Colonic mucosa (tissue), 4 donors: Measurements from ENCODE around the gene MAGEF1. TPM values are rescaled to one million over a fixed set of nuclear protein-coding genes. Genes with fewer than 3 reads are reported as not detected.
A peak's percentile ranks its signal among the peaks of the same experiment; 100 is the strongest.

Experiments used
- DNase-seq: peaks from one replicate; pipeline ENCODE4 v3.0.0-alpha.2; 2020
- H3K27ac ChIP-seq: fragments of 200-600 bp; one replicate; pipeline ENCODE4 v1.8.0; 2021
- H3K27me3 ChIP-seq: fragments of 200-600 bp; one replicate; pipeline ENCODE4 v1.8.0; 2021
- H3K36me3 ChIP-seq: fragments of 200-600 bp; one replicate; pipeline ENCODE4 v1.8.0; 2021
- H3K4me1 ChIP-seq: fragments of 200-600 bp; one replicate; pipeline ENCODE4 v1.8.0; 2021; ENCODE audit warnings: mild to moderate bottlenecking
- H3K4me3 ChIP-seq: fragments of 200-600 bp; one replicate; pipeline ENCODE4 v1.8.0; 2021
- H3K9ac ChIP-seq, 2 donors: one replicate each; pipeline ENCODE4 v1.7.0; 2013; ENCODE audit warnings: control low read depth in 2 of 2, low read depth in 2 of 2, low read length in 2 of 2
- H3K9me3 ChIP-seq: fragments of 200-600 bp; one replicate; pipeline ENCODE4 v1.8.0; 2021
- intact Hi-C: fragments of 100-400 bp; cut with DNase I; formaldehyde crosslinking; loops from one replicate; pipeline ENCODE4 v1.14.1; 2022
- total RNA-seq, 2 donors: library from RNA; stranded (reverse); fragmentation: NEBNext Ultra II Directional in 1 of 2; extraction: Animal tissue kit (Norgen Biotek cat#: 25700) in 1 of 2; gene quantifications; one replicate each; pipeline ENCODE4 v1.2.1, GENCODE V29; 2021
- TF ChIP-seq, protein P1 (sequence below): fragments of 200-600 bp; IDR thresholded peaks from one replicate; pipeline ENCODE4 v1.8.0; 2022; ENCODE audit warnings: antibody characterized with exemption, mild to moderate bottlenecking
- donor health status: healthy.
- donor health status: DM: no; HTN: no; CAD: no.
- donor health status: DM: no; HTN: no; CAD: no.

The MAGEF1 gene
- total RNA-seq, 2 donors from 2014 or later: 28.3 to 42.6 TPM

DNA sequence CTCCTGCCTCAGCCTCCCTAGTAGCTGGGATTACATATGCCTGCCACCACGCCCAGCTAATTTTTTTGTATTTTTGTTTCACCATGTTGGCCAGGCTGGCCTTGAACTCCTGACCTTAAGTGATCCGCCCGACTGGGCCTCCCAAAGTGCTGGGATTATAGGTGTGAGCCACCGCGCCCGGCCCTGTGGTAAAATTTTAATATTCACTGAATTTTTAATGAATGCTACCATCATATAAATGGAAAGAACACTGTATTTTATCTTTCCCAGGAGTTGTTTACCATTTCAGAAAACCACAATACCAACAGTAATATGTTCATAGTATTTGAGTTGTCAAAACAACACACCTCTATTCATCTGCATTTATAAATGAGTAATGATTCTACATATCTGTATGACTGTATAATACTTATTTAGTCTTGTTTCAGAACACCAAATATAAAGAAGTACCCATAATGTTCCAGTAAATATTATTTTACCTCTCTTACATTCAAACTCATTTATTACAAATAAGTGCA lies 16.2 kb upstream of the MAGEF1 start:
- no peak overlapping the region for H3K9ac ChIP-seq
- no peak overlapping the region for H3K27ac ChIP-seq
- no peaks in the 10 kb centered on the region for H3K36me3 ChIP-seq
- no peaks in the 10 kb centered on the region for H3K27me3 ChIP-seq
- no peaks in the 10 kb centered on the region for H3K9me3 ChIP-seq
- TF ChIP-seq, protein P1, sequence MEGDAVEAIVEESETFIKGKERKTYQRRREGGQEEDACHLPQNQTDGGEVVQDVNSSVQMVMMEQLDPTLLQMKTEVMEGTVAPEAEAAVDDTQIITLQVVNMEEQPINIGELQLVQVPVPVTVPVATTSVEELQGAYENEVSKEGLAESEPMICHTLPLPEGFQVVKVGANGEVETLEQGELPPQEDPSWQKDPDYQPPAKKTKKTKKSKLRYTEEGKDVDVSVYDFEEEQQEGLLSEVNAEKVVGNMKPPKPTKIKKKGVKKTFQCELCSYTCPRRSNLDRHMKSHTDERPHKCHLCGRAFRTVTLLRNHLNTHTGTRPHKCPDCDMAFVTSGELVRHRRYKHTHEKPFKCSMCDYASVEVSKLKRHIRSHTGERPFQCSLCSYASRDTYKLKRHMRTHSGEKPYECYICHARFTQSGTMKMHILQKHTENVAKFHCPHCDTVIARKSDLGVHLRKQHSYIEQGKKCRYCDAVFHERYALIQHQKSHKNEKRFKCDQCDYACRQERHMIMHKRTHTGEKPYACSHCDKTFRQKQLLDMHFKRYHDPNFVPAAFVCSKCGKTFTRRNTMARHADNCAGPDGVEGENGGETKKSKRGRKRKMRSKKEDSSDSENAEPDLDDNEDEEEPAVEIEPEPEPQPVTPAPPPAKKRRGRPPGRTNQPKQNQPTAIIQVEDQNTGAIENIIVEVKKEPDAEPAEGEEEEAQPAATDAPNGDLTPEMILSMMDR: no peak
- intact Hi-C loops: no loop called here
- H3K4me3 ChIP-seq: no peak overlapping the region
- no peaks in the 10 kb centered on the region for H3K4me1 ChIP-seq
- DNase-seq: no peak

DNA sequence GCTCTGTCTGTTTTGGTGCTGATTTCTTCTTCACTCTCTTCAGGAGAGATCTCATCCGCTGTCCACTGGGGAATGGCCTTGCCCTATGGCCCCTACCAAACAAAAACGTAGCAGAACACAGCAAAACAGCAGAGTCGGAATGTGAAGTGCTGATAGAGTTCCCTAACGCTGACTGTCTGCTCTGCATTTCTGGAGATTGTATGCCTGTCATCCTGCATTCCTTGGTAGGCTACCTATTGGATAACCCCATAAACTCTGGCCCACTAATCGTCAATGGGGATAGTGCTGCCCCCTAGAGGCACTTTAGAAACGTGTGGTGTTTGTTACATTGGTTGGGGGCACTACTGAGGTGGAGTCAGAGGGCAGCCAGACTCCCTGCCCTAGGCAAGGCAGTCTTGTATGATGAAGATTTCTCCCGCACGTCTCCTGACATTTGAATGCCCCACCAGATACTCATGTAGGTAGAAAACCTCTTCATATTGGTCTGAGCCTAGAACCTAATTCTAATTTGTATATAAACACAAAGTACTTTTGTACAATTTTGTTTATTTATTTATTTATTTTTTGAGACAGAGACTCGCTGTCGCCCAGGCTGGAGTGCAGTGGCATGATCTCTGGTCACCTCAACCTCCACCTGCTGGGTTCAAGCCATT lies 15.6 kb upstream of the MAGEF1 start:
- DNase-seq: peak; percentile 74
- TF ChIP-seq, protein P1: peak; percentile 78
- H3K27me3 ChIP-seq: no peaks in the 10 kb centered on the region
- H3K9ac ChIP-seq: no peak overlapping the region
- no peak overlapping the region for H3K4me3 ChIP-seq
- intact Hi-C loops: no loop called here
- no peaks in the 10 kb centered on the region for H3K4me1 ChIP-seq
- H3K27ac ChIP-seq: no peak overlapping the region
- no peaks in the 10 kb centered on the region for H3K36me3 ChIP-seq
- H3K9me3 ChIP-seq: no peaks in the 10 kb centered on the region

DNA sequence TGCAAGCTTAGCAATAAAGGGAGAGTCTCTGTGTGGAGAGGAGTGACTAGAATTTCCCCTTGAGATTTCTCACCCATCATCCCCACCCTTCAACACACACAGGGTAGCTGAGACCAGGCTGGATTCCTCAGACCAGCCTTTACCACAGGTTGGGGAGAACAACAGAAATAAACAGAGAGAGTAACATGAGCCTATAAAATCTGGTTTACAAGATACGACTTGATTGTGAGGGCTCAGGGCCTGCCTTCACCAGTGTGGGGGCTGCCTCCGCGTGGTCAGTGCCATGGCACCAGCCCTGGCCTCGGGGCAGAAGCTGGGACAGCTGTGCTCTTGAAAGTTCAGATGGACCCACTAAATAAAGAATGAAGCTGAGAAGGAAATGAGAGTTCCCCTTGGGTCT lies 14.6 kb upstream of the MAGEF1 start:
- intact Hi-C loops: no loop called here
- Histone ChIP-seq H3K27me3 (no peaks in the 10 kb centered on the region), H3K4me1 (no peaks in the 10 kb centered on the region), H3K9me3 (no peaks in the 10 kb centered on the region), H3K36me3 (no peaks in the 10 kb centered on the region), H3K27ac (no peak overlapping the region), H3K9ac (no peak overlapping the region), H3K4me3 (no peak overlapping the region)
- DNase-seq: no peak
- TF ChIP-seq, protein P1: no peak

DNA sequence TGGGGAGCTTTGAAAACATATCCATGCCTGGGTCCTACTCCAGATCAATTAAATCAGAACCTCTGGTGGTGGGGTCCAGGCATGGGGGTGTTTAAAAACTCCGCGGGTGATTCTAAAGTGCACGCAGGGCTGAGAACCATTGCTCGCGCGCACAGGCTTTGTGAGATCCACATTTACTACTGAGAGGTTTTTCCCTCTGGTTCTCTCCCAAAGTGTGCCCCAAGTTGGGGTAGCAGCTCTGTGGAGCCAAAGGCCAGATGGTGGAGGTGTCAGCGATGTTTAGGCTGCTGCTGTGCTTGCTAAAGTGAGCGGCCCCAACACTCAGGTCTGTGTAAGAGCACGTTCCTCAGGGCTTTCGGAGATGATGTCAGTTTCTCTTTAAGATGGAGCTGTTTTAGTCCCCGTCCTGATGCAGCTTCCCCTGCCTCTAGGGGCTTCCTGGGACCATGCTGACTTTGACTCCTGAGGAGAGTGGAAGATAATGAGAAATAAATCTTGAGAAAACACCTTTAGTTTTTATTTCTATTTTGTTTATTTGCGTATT lies 13.4 kb upstream of the MAGEF1 start:
- Histone ChIP-seq H3K27ac (no peak overlapping the region), H3K27me3 (no peaks in the 10 kb centered on the region), H3K9me3 (no peaks in the 10 kb centered on the region), H3K4me1 (no peaks in the 10 kb centered on the region), H3K36me3 (no peaks in the 10 kb centered on the region), H3K9ac (no peak overlapping the region), H3K4me3 (no peak overlapping the region)
- no peak for DNase-seq
- TF ChIP-seq, protein P1: no peak
- intact Hi-C loops: no loop called here

DNA sequence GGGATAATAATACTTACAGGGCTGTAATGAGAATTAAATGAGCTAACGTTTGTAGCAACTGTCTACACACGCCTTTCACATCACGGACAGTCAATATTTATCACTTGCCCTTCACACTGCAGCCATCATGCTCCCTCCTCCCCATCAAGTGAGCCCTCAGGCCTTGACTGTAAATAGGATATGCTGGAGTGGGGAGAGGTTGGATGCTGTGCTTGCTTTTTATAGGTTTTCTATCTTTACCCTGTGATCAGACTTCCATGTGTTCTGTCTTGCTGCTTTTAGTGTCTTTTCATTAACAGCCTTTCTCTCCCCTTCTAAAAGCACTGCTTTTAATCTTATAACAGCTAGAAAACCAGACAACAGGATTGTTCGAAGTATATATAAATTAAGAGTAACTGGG lies 12.8 kb upstream of the MAGEF1 start:
- Histone ChIP-seq H3K27me3 (no peaks in the 10 kb centered on the region), H3K36me3 (no peaks in the 10 kb centered on the region), H3K4me3 (no peak overlapping the region), H3K27ac (no peak overlapping the region), H3K9me3 (no peaks in the 10 kb centered on the region), H3K9ac (no peak overlapping the region), H3K4me1 (no peaks in the 10 kb centered on the region)
- TF ChIP-seq, protein P1: no peak
- no peak for DNase-seq
- intact Hi-C loops: no loop called here
